K562 (cell line): ENCODE results near the gene CAPN14. TPM values are rescaled to one million over a fixed set of nuclear protein-coding genes. Genes with fewer than 3 reads are reported as not detected.

Experiments
- ATAC-seq: fragments of 200-7000 bp; cut with Tn5 transposase; 3 replicates; pipeline ENCODE4 v1.9.1; 2020; ENCODE audit warnings: moderate library complexity
- BruUV-seq: library from RNA; stranded (reverse); fragments of 400-500 nt; replicated peaks from 2 replicates; lab custom pipeline; 2021; lab: Mats Ljungman, UMichigan
- CTCF ChIA-PET: fragments of 300-600 bp; formaldehyde crosslinking; extraction: SDS; loops from one replicate; lab custom pipeline; 2021; ENCODE audit warnings: low intra/inter-chr PET ratio; lab: Yijun Ruan, JAX
- POLR2A ChIA-PET: fragments of 300-600, 350-650 bp; sonication (Branson Sonifier 250); formaldehyde crosslinking; extraction: SDS; loops from one replicate; lab custom pipeline; 2021; ENCODE audit warnings: antibody characterized with exemption, inconsistent platforms; lab: Yijun Ruan, JAX
- DNase-seq, 4 experiments: peaks; one replicate each; pipeline versions ENCODE4 v3.0.0 to v3.0.0-alpha.2; 2011 to 2018; ENCODE audit warnings: low spot score in 3 of 4, mixed read lengths in 3 of 4; ENCODE audit errors: extremely low read depth in 1 of 4
- FAIRE-seq: peaks from 2 replicates; lab custom pipeline; 2011; peaks lifted over from hg19 to GRCh38; lab: Jason Lieb, UNC
- H2AFZ ChIP-seq: 2 replicates; pipeline ENCODE4 v1.6.0; 2011; ENCODE audit warnings: low read depth, low read length, control low read depth, inconsistent platforms
- H3K27ac ChIP-seq: fragments of 200-600 bp; 3 replicates; pipeline ENCODE4 v1.8.0; 2011; ENCODE audit warnings: low read depth, mild to moderate bottlenecking, control low read depth, inconsistent platforms, low read length, moderate library complexity, mixed read lengths; ENCODE audit errors: extremely low read depth
- H3K27me3 ChIP-seq, 2 experiments: fragments of 300-600 bp in 1 of 2; 2 replicates in 1 of 2; 3 replicates in 1 of 2; pipeline versions ENCODE4 v1.6.0 to v1.8.0; 2011; ENCODE audit warnings: inconsistent platforms in 2 of 2, low read length in 2 of 2, mild to moderate bottlenecking in 1 of 2, mixed read lengths in 1 of 2, moderate library complexity in 1 of 2; ENCODE audit not compliant: control insufficient read depth in 2 of 2, insufficient read depth in 2 of 2
- H3K36me3 ChIP-seq: fragments of 300-600 bp; 3 replicates; pipeline ENCODE4 v1.8.0; 2011; ENCODE audit warnings: mild to moderate bottlenecking, low read length, inconsistent platforms; ENCODE audit not compliant: control insufficient read depth, insufficient read depth
- H3K4me1 ChIP-seq, 2 experiments: fragments of 200-600 bp in 1 of 2; replicated peaks in 1 of 2; 2 replicates in 1 of 2; 3 replicates in 1 of 2; pipeline versions ENCODE4 v1.5.1 to v1.8.0; 2011; ENCODE audit warnings: inconsistent platforms in 2 of 2, low read length in 2 of 2, mild to moderate bottlenecking in 1 of 2, mixed read lengths in 1 of 2, moderate library complexity in 1 of 2; ENCODE audit not compliant: control insufficient read depth in 2 of 2, insufficient read depth in 2 of 2
- H3K4me2 ChIP-seq: 2 replicates; pipeline ENCODE4 v1.6.1; 2011; ENCODE audit warnings: low read length, control low read depth, inconsistent platforms, mixed read lengths; ENCODE audit not compliant: insufficient read depth
- H3K4me3 ChIP-seq: fragments of 200-600 bp; sonication (generic), shearing (Covaris generic); 2 replicates; pipeline ENCODE4 v1.5.1; 2016; ENCODE audit warnings: control low read depth, inconsistent platforms
- H3K79me2 ChIP-seq: fragments of 200-600 bp; 3 replicates; pipeline ENCODE4 v1.8.0; 2011; ENCODE audit warnings: low read length, inconsistent platforms; ENCODE audit not compliant: control insufficient read depth, insufficient read depth
- H3K9ac ChIP-seq, 2 experiments: 2 replicates each; pipeline versions ENCODE4 v1.6.0 to v1.6.1; 2011; ENCODE audit warnings: low read depth in 2 of 2, low read length in 2 of 2, control low read depth in 1 of 2, inconsistent platforms in 1 of 2, mild to moderate bottlenecking in 1 of 2, mixed read lengths in 1 of 2; ENCODE audit not compliant: insufficient read depth in 1 of 2
- H3K9me1 ChIP-seq: one replicate; pipeline ENCODE4 v1.6.0; 2011; ENCODE audit warnings: inconsistent platforms, mild to moderate bottlenecking, low read length, moderate library complexity; ENCODE audit not compliant: control insufficient read depth, insufficient read depth
- H3K9me3 ChIP-seq: replicated peaks from 2 replicates; pipeline ENCODE4 v1.5.1; 2011; ENCODE audit warnings: low read depth, low read length, inconsistent platforms; ENCODE audit not compliant: control insufficient read depth, insufficient read depth
- H4K20me1 ChIP-seq: replicated peaks from 2 replicates; pipeline ENCODE4 v1.6.1; 2011; ENCODE audit warnings: low read length, inconsistent platforms, mixed read lengths; ENCODE audit not compliant: control insufficient read depth, insufficient read depth
- C11orf30 ChIP-seq: fragments of 450-650 bp; IDR thresholded peaks from 2 replicates; pipeline ENCODE4 v1.6.1; 2016; ENCODE audit warnings: low read depth, mild to moderate bottlenecking
- CHCHD3 ChIP-seq: fragments of 250-450 bp; sonication (Bioruptor Pico); IDR thresholded peaks from 2 replicates; pipeline ENCODE4 v2.1.2; 2022; ENCODE audit warnings: mild to moderate bottlenecking
- CHD1 ChIP-seq: fragments of 200-600 bp; sonication (generic); IDR thresholded peaks from one replicate; pipeline ENCODE4 v1.6.1; 2012; ENCODE audit warnings: mild to moderate bottlenecking, moderate library complexity, low read length, inconsistent platforms
- DIDO1 ChIP-seq: fragments of 450-650 bp; IDR thresholded peaks from 2 replicates; pipeline ENCODE4 v1.6.1; 2016; ENCODE audit warnings: low read depth, missing biosample characterization, missing genetic modification characterization
- HDAC8 ChIP-seq: fragments of 450-650 bp; IDR thresholded peaks from 2 replicates; pipeline ENCODE4 v1.6.1; 2016; ENCODE audit warnings: mild to moderate bottlenecking, missing genetic modification characterization, moderate library complexity, missing compliant biosample characterization
- MAFG ChIP-seq: fragments of 450-650 bp; conservative IDR thresholded peaks from 2 replicates; pipeline ENCODE4 v1.6.1; 2016; ENCODE audit warnings: missing genetic modification characterization, missing compliant biosample characterization
- NFATC3 ChIP-seq: fragments of 450-650 bp; IDR thresholded peaks from 2 replicates; pipeline ENCODE4 v1.6.1; 2017; ENCODE audit warnings: mild to moderate bottlenecking
- NRF1 ChIP-seq, 2 experiments: fragments of 450-650 bp; IDR thresholded peaks in 1 of 2; conservative IDR thresholded peaks in 1 of 2; 2 replicates each; pipeline ENCODE4 v1.6.1; 2014; ENCODE audit warnings: mild to moderate bottlenecking in 2 of 2
- PPARD ChIP-seq: fragments of 250-450 bp; sonication (Bioruptor Pico); IDR thresholded peaks from 2 replicates; pipeline ENCODE4 v1.8.0; 2022; ENCODE audit warnings: inconsistent platforms, mild to moderate bottlenecking, moderate library complexity
- PTTG1 ChIP-seq: fragments of 450-650 bp; IDR thresholded peaks from 2 replicates; pipeline ENCODE4 v1.6.1; 2016; ENCODE audit warnings: low read depth, mild to moderate bottlenecking, missing genetic modification characterization, missing compliant biosample characterization
- RBM34 ChIP-seq: fragments of 200-400 bp; formaldehyde crosslinking; IDR thresholded peaks from 2 replicates; pipeline ENCODE4 v1.6.1; 2018; ENCODE audit warnings: low read length, borderline replicate concordance; ENCODE audit not compliant: insufficient read depth
- ZBTB11 ChIP-seq, 3 experiments: fragments of 200-800 bp in 1 of 3; fragments of 250-450 bp in 1 of 3; fragments of 450-650 bp in 1 of 3; sonication (Bioruptor Pico) in 1 of 3; sonication (Bioruptor generic) in 1 of 3; formaldehyde crosslinking in 1 of 3; IDR thresholded peaks; 2 replicates each; pipeline versions ENCODE4 v1.6.1 to v1.8.0; 2016 to 2022; ENCODE audit warnings: mild to moderate bottlenecking in 2 of 3, missing genetic modification characterization in 2 of 3, missing compliant biosample characterization in 1 of 3, moderate library complexity in 1 of 3
- ZKSCAN3 ChIP-seq: fragments of 250-450 bp; sonication (Bioruptor Pico); IDR thresholded peaks from 2 replicates; pipeline ENCODE4 v1.4.0; 2020
- ZNF316 ChIP-seq: fragments of 450-650 bp; IDR thresholded peaks from 2 replicates; pipeline ENCODE4 v1.6.1; 2016
- WGBS: fragments of 100-300 bp; shearing (Covaris generic); methylation state at CpG from one replicate; pipeline ENCODE4 v1.1.6; 2016; ENCODE audit warnings: low coverage, mixed read lengths; ENCODE audit not compliant: insufficient coverage; ENCODE audit errors: missing lambda C conversion rate; 5-methylcytosine and 5-hydroxymethylcytosine counted together
- in situ Hi-C: fragments of 300-500 bp; cut with MboI; formaldehyde crosslinking; loops from 4 replicates; pipeline ENCODE4 v1.15.0; 2018; ENCODE audit warnings: inconsistent platforms, mixed read lengths
- intact Hi-C: fragments of 100-400 bp; cut with micrococcal nuclease; formaldehyde crosslinking; loops from 2 replicates; pipeline ENCODE4 v1.14.2; 2022
- polyA plus RNA-seq, 8 experiments: library from polyadenylated mRNA; depleted of rRNA in 4 of 8; stranded (reverse) in 5 of 8; unstranded in 3 of 8; fragments of >200 nt; fragmentation: Nextera tagmentation in 2 of 8; fragmentation: Illumina TruSeq in 1 of 8; extraction: Ambion mirVana in 2 of 8; extraction: Trizol in 1 of 8; gene quantifications; 2 replicates each; pipeline versions ENCODE4 v1.2.1 to v1.2.3, GENCODE V29; 2011 to 2014; ENCODE audit warnings: inconsistent platforms in 1 of 8, missing spikeins in 1 of 8
- total RNA-seq, 7 experiments: library from RNA; depleted of rRNA in 6 of 7; stranded (reverse); fragments of >200 nt in 6 of 7; fragmentation: Illumina TruSeq in 2 of 7; extraction: Trizol in 2 of 7; gene quantifications; 2 replicates each; pipeline versions ENCODE4 v1.2.1 to v1.2.3, GENCODE V29; 2011 to 2021; ENCODE audit warnings: low replicate concordance in 1 of 7

The CAPN14 gene
- total and polyA plus RNA-seq, 9 of the 15 experiments (the other 6 are each of a cell fraction or from before 2014, with no cell fraction given) = not detected

- H3K4me3 ChIP-seq = no peak overlapping the region
- no peak for ATAC-seq
- FAIRE-seq = no peak
- peaks cover 0 to 16% of the 10 kb centered on the region in 2 experiments; a peak in 3 of 5 replicates for H3K27me3 ChIP-seq
- in situ Hi-C loops = no loop called here
- H3K36me3 ChIP-seq = no peaks in the 10 kb centered on the region
- POLR2A ChIA-PET = interaction anchor here (0.5 kb wide), 1 partner anchor 20 kb away, joined by 3 read pairs; no protein-coding TSS in a partner anchor
- no peak overlapping the region for H3K9ac ChIP-seq
- H4K20me1 ChIP-seq = no peaks in the 10 kb centered on the region
- no peak for DNase-seq
- H3K79me2 ChIP-seq = no peaks in the 10 kb centered on the region
- peaks cover 0 to under 1% of the 10 kb centered on the region in 2 experiments; a peak in 1 of 5 replicates for H3K4me1 ChIP-seq
- no peak overlapping the region for H2AFZ ChIP-seq
- no TSS peak for BruUV-seq
- intact Hi-C loops = no loop called here
- H3K27ac ChIP-seq = no peak overlapping the region
- WGBS = 0% methylated on average over 3 of the region's 3 CpGs
- H3K9me3 ChIP-seq = no peaks in the 10 kb centered on the region
- H3K9me1 ChIP-seq = no peaks in the 10 kb centered on the region
- no peak overlapping the region for H3K4me2 ChIP-seq
- CTCF ChIA-PET = no interaction called here
- no peak for TF ChIP-seq CHD1
- no peak for TF ChIP-seq HDAC8 (tag)
- no peak for TF ChIP-seq NFATC3
- TF ChIP-seq DIDO1 (tag) = no peak
Measured at GRCh38 chr2:31228717-31229116, 11.4 kb upstream of the CAPN14 start.

GRCh38 chr2:31227711-31228125 is 10.4 kb upstream of the CAPN14 start:
- 3% methylated on average over 8 of the region's 10 CpGs for WGBS
- DNase-seq (no peak), ATAC-seq (no peak), FAIRE-seq (no peak)
- Histone ChIP-seq H3K79me2 (no peaks in the 10 kb centered on the region), H3K9me1 (no peaks in the 10 kb centered on the region), H3K9ac (no peak overlapping the region), H3K27ac (no peak overlapping the region), H3K9me3 (no peaks in the 10 kb centered on the region), H3K4me3 (no peak overlapping the region), H3K4me1 (no peaks in the 10 kb centered on the region), H3K4me2 (no peak overlapping the region), H3K27me3 (peaks cover 0 to 9% of the 10 kb centered on the region in 2 experiments; a peak in 2 of 5 replicates), H3K36me3 (no peaks in the 10 kb centered on the region), H4K20me1 (no peaks in the 10 kb centered on the region), H2AFZ (no peak overlapping the region)
- no TSS peak for BruUV-seq
- TF ChIP-seq ZBTB11 (CRISPR knock-in tag; IDR thresholded peaks at IDR 0.05) (no peak), PTTG1 (no peak), C11orf30 (peak; percentile 38), ZNF316 (peak; percentile 53; the same call in 1 of the 2 replicates), MAFG (tag) (peak; percentile 30), RBM34 (no peak), ZKSCAN3 (CRISPR knock-in tag) (no peak), NRF1 (conservative IDR thresholded peaks at IDR 0.05 in 1 of 2, IDR thresholded peaks at IDR 0.05 in 1 of 2) (peak in 1 of 2 experiments; percentile 37; a peak in 2 of 4 replicates), PPARD (CRISPR knock-in tag) (no peak), CHCHD3 (CRISPR knock-in tag) (no peak)
- ChIA-PET POLR2A (interaction anchor here (0.5 kb wide), 2 partner anchors 19 to 265 kb away, joined by 3 read pairs; no protein-coding TSS in a partner anchor), CTCF (no interaction called here)
- intact Hi-C loops (no loop called here), in situ Hi-C loops (no loop called here)
